HG02571 (cell line): ENCODE measurements around the gene PSG7.
"Not testable (repeated sequence)": the region's sequence is repeated elsewhere in the genome, so short reads cannot be mapped to it uniquely, and the experiment has no call there.

Experiments used
- ATAC-seq: cut with Tn5 transposase; IDR thresholded peaks from one replicate; pipeline ENCODE4 v1.9.1; 2021; ENCODE audit warnings: mild to moderate bottlenecking, moderate library complexity; ENCODE audit not compliant: unreplicated experiment

PSG7 gene

GRCh38 chr19:42916931-42917330 lies 20.1 kb downstream of the PSG7 start:
- not testable (repeated sequence) for ATAC-seq

DNA sequence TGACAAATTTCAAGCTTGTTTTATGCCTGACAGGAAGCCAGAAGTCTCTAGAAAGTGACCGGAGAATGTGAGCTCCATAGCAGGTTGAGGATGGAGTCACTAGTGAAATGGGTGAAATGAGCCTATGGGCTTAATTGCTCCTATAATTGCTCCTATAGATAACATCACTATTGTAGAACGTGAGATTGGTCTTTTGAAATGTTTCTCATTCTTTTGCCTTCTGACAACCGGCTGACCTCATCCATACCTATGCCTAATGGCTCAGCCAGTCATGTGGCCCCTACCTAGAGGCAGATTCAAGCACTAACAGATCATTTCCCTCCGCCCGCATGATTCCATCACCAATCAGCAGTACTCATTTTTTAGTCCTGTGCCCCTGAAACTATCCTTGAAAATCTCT lies 23.5 kb downstream of the PSG7 start:
- not testable (repeated sequence) for ATAC-seq

DNA sequence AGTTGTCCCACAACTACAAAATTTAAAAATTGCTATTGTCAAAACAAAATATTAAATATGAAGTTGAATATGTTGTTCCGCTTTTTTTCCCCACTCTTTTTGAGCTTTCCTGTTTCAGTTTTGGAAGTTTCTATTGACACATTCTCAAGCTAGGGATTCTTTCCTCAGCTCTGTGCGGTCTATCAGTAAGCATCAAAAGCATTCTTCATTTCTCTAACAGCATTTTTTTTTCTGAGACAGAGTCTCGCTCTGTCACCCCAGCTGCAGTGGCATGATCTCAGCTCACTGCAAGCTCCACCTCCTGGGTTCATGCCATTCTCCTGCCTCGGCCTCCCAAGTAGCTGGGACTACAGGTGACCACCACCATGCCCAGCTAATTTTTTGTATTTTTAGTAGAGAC lies 24.1 kb downstream of the PSG7 start:
- ATAC-seq: not testable (repeated sequence)

DNA sequence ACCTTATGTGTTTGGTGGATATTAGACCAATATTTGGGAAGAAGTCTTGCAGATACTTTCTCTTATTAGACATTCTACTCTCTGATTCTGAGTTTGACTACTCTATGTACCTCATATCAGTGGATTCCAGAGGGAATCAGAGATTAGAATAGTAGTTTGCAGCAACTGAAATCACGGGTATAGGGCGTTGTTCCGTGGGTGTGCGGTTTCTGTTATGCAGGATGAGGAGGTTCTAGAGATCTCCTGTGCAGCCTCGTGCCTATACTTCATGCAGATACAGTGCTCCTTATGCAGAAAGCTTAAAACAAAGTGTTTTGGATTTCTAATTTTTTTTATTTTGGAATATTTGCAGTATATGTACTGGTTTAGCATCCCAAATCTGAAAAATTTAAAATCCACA lies 25.3 kb downstream of the PSG7 start:
- ATAC-seq: not testable (repeated sequence)

- not testable (repeated sequence) for ATAC-seq
These were observed 30.8 kb downstream of the PSG7 start for GRCh38 chr19:42906162-42906561.

GRCh38 chr19:42900561-42900960 lies 36.4 kb downstream of the PSG7 start:
- ATAC-seq: not testable (repeated sequence)

GRCh38 chr19:42899674-42900073 lies 37.3 kb downstream of the PSG7 start:
- not testable (repeated sequence) for ATAC-seq

DNA sequence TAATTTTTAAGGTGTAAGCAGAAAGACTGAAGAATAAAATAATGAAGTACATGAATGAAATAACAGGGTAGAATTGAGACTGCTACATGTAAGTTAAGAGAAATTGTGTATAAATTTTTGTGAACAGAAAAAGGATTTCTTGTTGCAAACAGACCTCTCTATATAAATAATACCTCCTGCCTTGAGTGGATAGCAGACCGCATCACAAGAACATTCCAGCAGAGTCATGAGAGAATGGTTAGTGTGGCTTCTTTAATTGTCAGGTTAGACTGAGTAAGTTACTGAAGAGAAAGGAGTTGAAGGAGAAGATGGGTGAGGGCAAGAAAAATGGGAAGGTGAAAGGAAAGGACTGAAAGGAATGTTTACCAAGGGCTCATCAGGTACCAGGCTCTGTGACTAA lies 37.9 kb downstream of the PSG7 start:
- ATAC-seq: not testable (repeated sequence)

- ATAC-seq: not testable (repeated sequence)
These were observed 38.4 kb downstream of the PSG7 start for GRCh38 chr19:42898656-42899055.

DNA sequence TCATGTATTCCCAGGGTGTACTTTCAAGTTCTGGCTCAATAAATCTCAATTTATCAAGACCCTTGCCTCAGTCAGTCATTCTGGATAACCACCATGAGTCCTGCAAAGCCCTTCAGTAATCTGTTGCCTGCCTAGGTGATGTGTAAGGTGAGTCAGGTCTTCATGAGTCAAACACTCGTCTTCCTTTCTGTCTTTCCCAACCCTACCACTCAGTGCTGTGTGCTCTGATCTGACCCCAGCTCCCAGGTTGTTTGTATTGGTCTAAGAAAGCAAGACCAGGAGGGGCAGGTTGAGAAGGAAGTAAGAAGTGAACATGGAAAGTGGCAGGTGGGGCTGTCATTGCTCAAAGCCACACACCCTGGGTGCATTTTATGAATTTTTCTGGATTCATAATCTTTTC lies 39.3 kb downstream of the PSG7 start:
- ATAC-seq: not testable (repeated sequence)

DNA sequence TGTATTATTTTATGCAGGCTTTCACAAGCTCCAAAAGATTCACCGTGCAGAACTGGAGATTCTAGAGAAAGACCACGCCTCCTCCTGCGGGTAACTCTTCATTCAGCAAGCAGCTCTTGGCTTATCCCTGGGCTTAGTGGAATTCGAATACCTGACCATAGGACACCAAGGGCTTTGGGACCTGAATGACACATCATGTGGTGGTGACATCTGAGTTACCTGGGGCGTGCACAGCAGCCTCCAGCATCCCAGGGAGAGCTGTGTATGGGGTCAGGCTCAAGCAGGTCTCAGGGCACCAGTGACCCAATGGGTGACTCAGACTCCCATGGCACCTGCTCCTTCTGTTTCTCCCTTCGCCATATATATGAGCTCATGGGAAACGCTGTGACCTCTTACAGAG lies 46.6 kb downstream of the PSG7 start:
- not testable (repeated sequence) for ATAC-seq

DNA sequence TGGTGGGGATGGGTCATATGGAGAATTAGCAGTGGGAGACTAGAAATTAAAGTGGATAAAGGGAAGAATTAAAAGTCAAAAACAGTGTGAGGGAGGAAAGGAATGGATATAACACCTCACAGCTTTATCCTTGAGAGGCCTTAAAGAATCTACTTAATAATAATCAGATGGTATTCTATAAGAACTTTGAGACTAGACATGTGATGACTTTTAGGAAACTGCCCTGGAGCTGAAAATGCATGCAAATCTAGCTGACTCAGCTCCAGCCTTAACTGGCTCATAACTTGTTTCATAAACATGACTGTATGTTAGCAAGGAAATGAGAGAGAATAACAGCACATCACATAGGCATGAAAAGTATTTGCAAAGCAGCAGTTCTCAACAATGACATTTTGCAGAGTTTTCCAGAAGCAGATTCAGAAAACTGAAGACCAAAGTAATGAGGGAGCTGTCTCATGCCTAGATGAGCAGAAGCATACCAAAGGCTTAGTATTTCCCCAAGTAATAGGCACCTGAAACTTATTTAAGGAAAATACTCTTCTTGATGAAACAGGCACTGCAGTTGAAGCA lies 49.0 kb downstream of the PSG7 start:
- ATAC-seq: not testable (repeated sequence)

- ATAC-seq: not testable (repeated sequence)
These were observed 54.3 kb downstream of the PSG7 start for GRCh38 chr19:42882730-42883129.

DNA sequence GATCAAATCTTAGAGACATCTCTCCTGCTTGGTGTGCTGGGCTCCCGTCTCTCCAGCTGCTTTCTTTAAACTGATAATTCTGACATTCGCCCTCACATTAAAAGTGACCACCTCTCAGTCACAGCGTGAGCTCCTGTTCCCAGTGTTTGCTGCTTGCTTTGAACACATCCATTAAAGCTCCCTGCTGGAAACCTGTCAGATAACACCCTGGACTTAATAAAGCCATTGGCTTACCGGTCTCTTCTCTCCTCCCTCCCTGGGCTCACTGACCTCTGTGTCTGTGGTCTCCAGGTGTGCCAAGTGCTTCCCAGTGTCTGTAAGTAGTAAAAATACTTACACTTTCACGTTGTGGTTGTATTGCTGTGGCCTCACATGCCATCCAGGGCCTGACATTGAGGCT lies 55.0 kb downstream of the PSG7 start:
- ATAC-seq: not testable (repeated sequence)

GRCh38 chr19:42881279-42881678 lies 55.7 kb downstream of the PSG7 start:
- not testable (repeated sequence) for ATAC-seq

DNA sequence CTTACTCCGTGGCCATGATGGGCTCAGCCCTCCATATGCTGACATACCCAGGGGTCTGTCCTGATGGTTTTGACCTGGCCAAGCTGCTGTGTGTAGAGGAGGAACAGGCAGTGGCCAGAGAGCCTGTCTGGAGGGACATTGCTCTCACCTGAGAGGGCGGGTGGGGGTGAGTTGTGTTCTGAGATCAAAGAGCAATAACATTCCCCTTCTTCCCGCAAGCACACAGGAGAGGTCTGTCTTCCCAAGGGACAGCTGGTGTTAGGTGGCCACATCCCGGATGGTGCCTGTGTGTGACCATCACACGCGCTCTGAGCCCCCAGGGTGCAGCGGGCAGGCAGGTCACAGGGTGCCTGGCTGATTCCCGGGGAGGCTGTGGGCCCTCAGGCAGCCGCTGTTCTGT lies 56.4 kb downstream of the PSG7 start:
- ATAC-seq: not testable (repeated sequence)

DNA sequence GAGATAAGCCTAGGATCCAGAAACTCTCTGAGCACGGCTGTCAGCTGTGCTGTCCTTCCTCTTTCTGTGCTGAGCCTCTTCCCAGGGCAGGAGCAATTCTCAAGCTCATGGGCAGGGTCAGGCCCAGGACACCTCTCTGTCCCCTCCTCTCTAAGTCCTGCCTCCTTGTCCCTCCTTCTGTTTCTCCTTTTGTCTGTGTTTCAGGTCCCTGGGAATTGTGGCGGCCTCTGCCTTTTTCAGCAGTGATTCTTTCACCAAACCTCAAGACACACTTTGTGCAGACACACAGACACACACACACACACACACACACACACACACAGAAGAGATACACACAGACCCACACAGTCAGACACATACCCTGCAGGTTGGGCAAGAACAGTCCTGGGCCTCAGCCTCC lies 57.4 kb downstream of the PSG7 start, which contains the start of gene PSG1:
PSG1 (minus strand) TSS at position 101 of the 400 bp plus-strand sequence. CDS start 132 bp downstream, outside the sequence.
- no peak for ATAC-seq

- ATAC-seq: not testable (repeated sequence)
These were observed 60.4 kb downstream of the PSG7 start for GRCh38 chr19:42876596-42876995.

DNA sequence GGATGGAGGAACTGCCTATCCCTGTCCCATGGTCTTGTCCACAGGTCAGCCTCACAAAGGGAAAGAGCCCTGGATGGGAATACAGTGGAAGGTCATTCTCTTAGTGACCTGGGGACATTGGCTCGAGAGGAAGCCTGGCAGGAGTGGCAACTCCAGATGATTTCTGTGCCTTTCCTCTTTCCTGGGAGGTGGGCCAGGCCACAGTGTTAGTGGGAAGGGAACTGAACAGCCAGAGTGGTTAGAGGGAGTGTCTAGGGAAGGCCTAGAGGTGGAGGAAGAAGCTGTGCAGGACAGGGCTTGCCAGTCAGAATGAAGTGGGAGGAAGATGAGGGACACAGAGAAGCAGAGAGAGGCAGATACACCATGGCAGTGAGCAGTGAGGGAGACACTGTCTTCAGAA lies 61.1 kb downstream of the PSG7 start:
- ATAC-seq: not testable (repeated sequence)

DNA sequence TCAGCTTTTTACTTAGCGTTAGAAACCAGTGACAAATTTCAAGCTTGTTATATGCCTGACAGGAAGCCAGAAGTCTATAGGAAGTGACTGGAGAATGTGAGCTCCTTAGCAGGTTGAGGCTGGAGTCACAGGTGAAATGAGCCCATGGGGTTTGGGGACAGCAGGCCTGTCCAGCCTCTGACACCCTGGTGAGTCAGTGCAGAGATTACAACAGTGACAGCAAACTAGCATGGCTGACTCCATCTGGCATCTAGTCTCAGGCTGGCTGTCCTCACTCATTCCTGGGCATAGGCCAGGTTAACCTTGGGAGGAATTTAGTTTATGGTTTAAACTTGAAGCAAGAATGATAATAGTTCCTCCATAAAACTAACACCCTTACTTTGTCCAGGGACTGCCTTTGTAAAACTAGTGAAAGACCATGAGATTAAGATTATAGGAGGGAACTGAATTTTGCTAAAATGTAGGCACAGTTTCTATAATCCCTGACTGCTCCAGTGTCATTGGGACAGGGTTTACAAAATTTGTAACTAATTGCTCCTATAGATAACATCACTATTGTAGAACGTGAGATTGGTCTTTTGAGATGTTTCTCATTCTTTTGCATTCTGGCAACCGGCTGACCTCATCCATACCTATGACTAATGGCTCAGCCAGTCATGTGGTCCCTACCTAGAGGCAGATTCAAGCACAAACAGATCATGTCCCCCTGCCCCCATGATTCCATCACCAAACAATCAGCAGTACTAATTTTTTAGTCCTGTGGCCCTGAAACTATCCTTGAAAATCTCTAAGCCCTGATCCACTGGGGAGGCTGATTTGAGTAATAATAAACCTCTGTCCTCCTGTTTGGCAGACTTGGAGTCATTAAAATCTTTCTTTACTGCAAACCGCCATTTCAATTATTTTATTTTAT lies 61.9 kb downstream of the PSG7 start:
- ATAC-seq: not testable (repeated sequence)

DNA sequence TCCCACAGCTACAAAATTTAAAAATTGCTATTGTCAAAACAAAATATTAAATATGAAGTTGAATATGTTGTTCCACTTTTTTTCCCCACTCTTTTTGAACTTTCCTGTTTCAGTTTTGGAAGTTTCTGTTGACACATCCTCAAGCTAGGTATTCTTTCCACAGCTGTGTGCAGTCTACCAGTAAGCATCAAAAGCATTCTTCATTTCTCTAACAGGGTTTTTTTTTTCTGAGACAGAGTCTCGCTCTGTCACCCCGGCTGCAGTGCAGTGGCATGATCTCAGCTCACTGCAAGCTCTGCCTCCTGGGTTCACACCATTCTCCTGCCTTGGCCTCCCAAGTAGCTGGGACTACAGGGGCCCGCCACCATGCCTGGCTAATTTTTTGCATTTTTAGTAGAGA lies 62.9 kb downstream of the PSG7 start:
- not testable (repeated sequence) for ATAC-seq
